Lower leg skin (tissue), 3 donors: ENCODE data around the gene SCG2.

Experiments
- POLR2A ChIP-seq, 2 donors: fragments of 450-650 bp; IDR thresholded peaks; one replicate each; pipeline ENCODE4 v1.6.1; 2016 to 2017; ENCODE audit warnings: antibody characterized with exemption in 2 of 2, mild to moderate bottlenecking in 1 of 2, moderate library complexity in 1 of 2
- TF ChIP-seq, protein P1 (sequence below), 3 donors: fragments of 450-650 bp; IDR thresholded peaks; one replicate each; pipeline ENCODE4 v1.5.1; 2016; ENCODE audit warnings: antibody characterized with exemption in 3 of 3, mild to moderate bottlenecking in 3 of 3, moderate library complexity in 2 of 3

DNA sequence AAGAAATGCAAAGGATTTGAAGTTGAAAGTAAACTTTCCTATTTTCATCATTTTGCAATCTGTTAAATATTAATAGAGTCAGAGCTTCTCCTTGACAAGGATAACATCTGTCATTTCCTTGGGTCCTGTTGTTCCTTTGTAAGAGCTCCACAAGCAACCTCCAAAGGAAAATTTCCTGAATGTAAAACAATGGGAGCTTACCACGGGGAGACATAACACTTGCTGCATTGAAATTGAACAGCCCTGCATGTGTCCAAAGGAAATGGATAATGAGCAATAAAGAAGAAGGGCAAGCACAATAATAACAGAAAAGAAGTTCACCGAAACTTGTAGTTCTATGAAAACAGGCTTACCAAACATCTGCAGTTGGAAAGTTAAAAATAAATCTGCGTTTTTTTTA lies 42.0 kb upstream of the SCG2 start:
- TF ChIP-seq, protein P1, sequence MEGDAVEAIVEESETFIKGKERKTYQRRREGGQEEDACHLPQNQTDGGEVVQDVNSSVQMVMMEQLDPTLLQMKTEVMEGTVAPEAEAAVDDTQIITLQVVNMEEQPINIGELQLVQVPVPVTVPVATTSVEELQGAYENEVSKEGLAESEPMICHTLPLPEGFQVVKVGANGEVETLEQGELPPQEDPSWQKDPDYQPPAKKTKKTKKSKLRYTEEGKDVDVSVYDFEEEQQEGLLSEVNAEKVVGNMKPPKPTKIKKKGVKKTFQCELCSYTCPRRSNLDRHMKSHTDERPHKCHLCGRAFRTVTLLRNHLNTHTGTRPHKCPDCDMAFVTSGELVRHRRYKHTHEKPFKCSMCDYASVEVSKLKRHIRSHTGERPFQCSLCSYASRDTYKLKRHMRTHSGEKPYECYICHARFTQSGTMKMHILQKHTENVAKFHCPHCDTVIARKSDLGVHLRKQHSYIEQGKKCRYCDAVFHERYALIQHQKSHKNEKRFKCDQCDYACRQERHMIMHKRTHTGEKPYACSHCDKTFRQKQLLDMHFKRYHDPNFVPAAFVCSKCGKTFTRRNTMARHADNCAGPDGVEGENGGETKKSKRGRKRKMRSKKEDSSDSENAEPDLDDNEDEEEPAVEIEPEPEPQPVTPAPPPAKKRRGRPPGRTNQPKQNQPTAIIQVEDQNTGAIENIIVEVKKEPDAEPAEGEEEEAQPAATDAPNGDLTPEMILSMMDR (IDR thresholded peaks at IDR 0.05) = no peak
- TF ChIP-seq POLR2A (IDR thresholded peaks at IDR 0.05) = no peak
